Liver (tissue), 3 donors: Measurements from ENCODE around the gene ANKRD13A.
"Not testable (repeated sequence)": the region's sequence is repeated elsewhere in the genome, so short reads cannot be mapped to it uniquely, and the experiment has no call there.

ENCODE experiments used
- CTCF ChIP-seq: fragments of 150-350 bp; IDR thresholded peaks from 2 replicates; pipeline ENCODE4 v1.5.1; 2017; ENCODE audit warnings: improper control_type of control experiment, low read depth, low read length; ENCODE audit not compliant: missing input control
- EGR1 ChIP-seq, 2 donors: IDR thresholded peaks; 2 replicates each; pipeline ENCODE4 v1.6.1; 2016 to 2018; ENCODE audit warnings: antibody characterized with exemption in 2 of 2, low read depth in 2 of 2
- HNF4A ChIP-seq, 2 donors: conservative IDR thresholded peaks; 2 replicates each; pipeline ENCODE4 v1.6.1; 2016; ENCODE audit warnings: antibody characterized with exemption in 2 of 2, mild to moderate bottlenecking in 2 of 2
- JUND ChIP-seq, 2 donors: IDR thresholded peaks; 2 replicates each; pipeline ENCODE4 v1.6.1; 2016; ENCODE audit warnings: antibody characterized with exemption in 2 of 2
- RAD21 ChIP-seq, 2 donors: IDR thresholded peaks; 2 replicates each; pipeline ENCODE4 v1.6.1; 2016; ENCODE audit warnings: antibody characterized with exemption in 2 of 2, mild to moderate bottlenecking in 2 of 2
- REST ChIP-seq: IDR thresholded peaks from 2 replicates; pipeline ENCODE4 v1.6.1; 2016; ENCODE audit warnings: antibody characterized with exemption, mild to moderate bottlenecking
- RXRA ChIP-seq, 2 donors: IDR thresholded peaks; 2 replicates each; pipeline ENCODE4 v1.6.1; 2017 to 2018; ENCODE audit warnings: antibody characterized with exemption in 2 of 2, mild to moderate bottlenecking in 1 of 2
- SP1 ChIP-seq: IDR thresholded peaks from 2 replicates; pipeline ENCODE4 v1.6.1; 2018; ENCODE audit warnings: antibody characterized with exemption, mild to moderate bottlenecking
- TAF1 ChIP-seq: conservative IDR thresholded peaks from 2 replicates; pipeline ENCODE4 v1.6.1; 2016; ENCODE audit warnings: antibody characterized with exemption, mild to moderate bottlenecking
- YY1 ChIP-seq: IDR thresholded peaks from 2 replicates; pipeline ENCODE4 v1.6.1; 2016; ENCODE audit warnings: antibody characterized with exemption, mild to moderate bottlenecking
- ZBTB33 ChIP-seq: IDR thresholded peaks from 2 replicates; pipeline ENCODE4 v1.6.1; 2016; ENCODE audit warnings: antibody characterized with exemption
- donor health status: healthy.
- donor health status: healthy.

DNA sequence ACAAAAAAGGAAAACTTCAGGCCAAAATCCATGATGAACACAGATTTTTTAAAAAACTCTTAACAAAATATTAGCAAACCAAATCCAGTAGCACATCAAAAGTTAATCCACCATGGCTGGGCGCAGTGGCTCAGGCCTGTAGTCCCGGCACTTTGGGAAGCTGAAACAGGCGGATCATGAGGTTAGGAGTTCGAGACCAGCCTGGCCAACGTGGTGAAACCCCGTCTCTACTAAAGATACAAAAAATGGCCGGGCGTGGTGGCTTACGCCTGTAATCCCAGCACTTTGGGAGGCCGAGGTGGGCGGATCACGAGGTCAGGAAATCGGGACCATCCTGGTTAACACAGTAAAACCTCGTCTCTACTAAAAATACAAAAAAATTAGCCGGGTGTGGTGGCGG, 13.0 kb upstream of the ANKRD13A start:
- not testable (repeated sequence) for TF ChIP-seq RAD21 (IDR thresholded peaks at IDR 0.05); RXRA (IDR thresholded peaks at IDR 0.05); EGR1 (IDR thresholded peaks at IDR 0.05; ENCODE audit: low read depth in 2 of 2); CTCF; JUND (IDR thresholded peaks at IDR 0.05); REST; TAF1; HNF4A (conservative IDR thresholded peaks at IDR 0.05); SP1; YY1; ZBTB33
